ENCODE data around the gene CLK1. TPM values are rescaled to one million over a fixed set of nuclear protein-coding genes. Genes with fewer than 3 reads are reported as not detected.

CLK1 gene
- total and polyA plus RNA-seq, 2 of the 13 experiments (the other 11 are each of a cell fraction or from before 2014, with no cell fraction given), result 66.6 to 101 TPM

DNA sequence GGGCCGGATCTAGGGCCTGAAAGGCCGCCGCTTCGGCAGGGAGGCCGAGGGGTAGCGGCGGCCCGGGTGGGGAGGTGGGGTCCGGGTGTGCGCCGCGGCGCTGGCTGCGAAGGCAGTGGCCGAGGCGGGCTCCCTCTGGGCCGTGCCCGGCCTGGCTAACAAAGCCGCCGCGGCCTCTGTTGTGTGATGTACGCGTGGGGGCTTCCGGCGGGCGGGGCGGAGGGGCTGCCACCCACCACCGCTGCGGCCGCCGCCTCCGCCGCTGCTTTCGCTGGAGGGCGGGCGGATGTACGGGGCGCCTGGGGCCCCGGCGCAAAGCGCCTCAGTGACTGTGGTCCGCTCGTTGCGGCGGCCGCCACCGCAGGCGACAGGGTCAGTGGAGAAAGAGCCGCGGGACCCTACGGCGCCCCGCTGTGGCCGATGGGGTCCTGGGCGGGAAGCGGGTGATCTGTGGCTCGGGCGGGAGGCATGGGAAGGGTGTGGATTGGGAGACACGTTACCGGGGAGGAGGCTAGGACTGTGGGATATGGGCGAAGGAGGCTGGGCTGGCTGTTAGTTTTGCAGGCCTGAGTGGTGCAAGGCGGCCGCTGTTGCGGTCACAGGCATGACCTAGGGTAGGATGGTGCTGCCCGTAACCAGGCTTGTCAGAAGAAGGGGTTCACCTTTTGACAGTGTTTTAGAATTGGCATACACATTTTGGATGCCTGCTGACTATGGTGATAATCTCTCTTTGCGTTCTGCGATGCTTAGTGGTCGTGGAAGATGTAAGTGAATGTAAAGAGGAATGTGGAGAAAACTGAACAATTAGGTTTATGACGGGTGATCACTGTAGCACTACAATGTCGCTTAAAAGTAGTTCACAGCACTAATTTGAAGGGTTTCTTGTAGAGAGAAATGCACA lies 52.1 kb downstream of the CLK1 start (continued):
- TF ChIP-seq KAT2B (IDR thresholded peaks at IDR 0.05; ENCODE audit: borderline replicate concordance, low read depth, low read length), result no peak
- no peak for TF ChIP-seq SCMH1 (CRISPR knock-in tag; IDR thresholded peaks at IDR 0.05; ENCODE audit: borderline replicate concordance)
- TF ChIP-seq SP140L (CRISPR knock-in tag; IDR thresholded peaks at IDR 0.05; ENCODE audit: borderline replicate concordance), result no peak
- TF ChIP-seq, protein P1, sequence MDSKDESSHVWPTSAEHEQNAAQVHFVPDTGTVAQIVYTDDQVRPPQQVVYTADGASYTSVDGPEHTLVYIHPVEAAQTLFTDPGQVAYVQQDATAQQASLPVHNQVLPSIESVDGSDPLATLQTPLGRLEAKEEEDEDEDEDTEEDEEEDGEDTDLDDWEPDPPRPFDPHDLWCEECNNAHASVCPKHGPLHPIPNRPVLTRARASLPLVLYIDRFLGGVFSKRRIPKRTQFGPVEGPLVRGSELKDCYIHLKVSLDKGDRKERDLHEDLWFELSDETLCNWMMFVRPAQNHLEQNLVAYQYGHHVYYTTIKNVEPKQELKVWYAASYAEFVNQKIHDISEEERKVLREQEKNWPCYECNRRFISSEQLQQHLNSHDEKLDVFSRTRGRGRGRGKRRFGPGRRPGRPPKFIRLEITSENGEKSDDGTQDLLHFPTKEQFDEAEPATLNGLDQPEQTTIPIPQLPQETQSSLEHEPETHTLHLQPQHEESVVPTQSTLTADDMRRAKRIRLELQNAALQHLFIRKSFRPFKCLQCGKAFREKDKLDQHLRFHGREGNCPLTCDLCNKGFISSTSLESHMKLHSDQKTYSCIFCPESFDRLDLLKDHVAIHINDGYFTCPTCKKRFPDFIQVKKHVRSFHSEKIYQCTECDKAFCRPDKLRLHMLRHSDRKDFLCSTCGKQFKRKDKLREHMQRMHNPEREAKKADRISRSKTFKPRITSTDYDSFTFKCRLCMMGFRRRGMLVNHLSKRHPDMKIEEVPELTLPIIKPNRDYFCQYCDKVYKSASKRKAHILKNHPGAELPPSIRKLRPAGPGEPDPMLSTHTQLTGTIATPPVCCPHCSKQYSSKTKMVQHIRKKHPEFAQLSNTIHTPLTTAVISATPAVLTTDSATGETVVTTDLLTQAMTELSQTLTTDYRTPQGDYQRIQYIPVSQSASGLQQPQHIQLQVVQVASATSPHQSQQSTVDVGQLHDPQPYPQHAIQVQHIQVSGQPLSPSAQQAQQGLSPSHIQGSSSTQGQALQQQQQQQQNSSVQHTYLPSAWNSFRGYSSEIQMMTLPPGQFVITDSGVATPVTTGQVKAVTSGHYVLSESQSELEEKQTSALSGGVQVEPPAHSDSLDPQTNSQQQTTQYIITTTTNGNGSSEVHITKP (CRISPR knock-in tag; IDR thresholded peaks at IDR 0.05; ENCODE audit: low read depth), result no peak; the same call in 1 of the 2 replicates
- peak; percentile 40; the same call in 1 of the 2 replicates for TF ChIP-seq ZNF343 (CRISPR knock-in tag; IDR thresholded peaks at IDR 0.05)
- TF ChIP-seq, protein P2, sequence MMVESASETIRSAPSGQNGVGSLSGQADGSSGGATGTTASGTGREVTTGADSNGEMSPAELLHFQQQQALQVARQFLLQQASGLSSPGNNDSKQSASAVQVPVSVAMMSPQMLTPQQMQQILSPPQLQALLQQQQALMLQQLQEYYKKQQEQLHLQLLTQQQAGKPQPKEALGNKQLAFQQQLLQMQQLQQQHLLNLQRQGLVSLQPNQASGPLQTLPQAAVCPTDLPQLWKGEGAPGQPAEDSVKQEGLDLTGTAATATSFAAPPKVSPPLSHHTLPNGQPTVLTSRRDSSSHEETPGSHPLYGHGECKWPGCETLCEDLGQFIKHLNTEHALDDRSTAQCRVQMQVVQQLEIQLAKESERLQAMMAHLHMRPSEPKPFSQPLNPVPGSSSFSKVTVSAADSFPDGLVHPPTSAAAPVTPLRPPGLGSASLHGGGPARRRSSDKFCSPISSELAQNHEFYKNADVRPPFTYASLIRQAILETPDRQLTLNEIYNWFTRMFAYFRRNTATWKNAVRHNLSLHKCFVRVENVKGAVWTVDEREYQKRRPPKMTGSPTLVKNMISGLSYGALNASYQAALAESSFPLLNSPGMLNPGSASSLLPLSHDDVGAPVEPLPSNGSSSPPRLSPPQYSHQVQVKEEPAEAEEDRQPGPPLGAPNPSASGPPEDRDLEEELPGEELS (CRISPR knock-in tag; IDR thresholded peaks at IDR 0.05), result peak; percentile 19; the same call in 1 of the 2 replicates
- peak; percentile 56; the same call in 1 of the 2 replicates for TF ChIP-seq ZNF354B (CRISPR knock-in tag; IDR thresholded peaks at IDR 0.05)
- no peak for TF ChIP-seq RCOR2 (CRISPR knock-in tag; IDR thresholded peaks at IDR 0.05)
- TF ChIP-seq ZNF264 (CRISPR knock-in tag; IDR thresholded peaks at IDR 0.05), result no peak
- TF ChIP-seq MYNN (CRISPR knock-in tag; IDR thresholded peaks at IDR 0.05; ENCODE audit: low read depth), result no peak; the same call in 1 of the 2 replicates
- TF ChIP-seq KDM5A (IDR thresholded peaks at IDR 0.05; ENCODE audit: borderline replicate concordance, low read length), result peak; percentile 83
- peak; percentile 43; the same call in 1 of the 2 replicates for TF ChIP-seq MEF2D (CRISPR knock-in tag; IDR thresholded peaks at IDR 0.05)
- no peak for TF ChIP-seq ZFP62 (CRISPR knock-in tag; IDR thresholded peaks at IDR 0.05)
- TF ChIP-seq MIXL1 (CRISPR knock-in tag; IDR thresholded peaks at IDR 0.05), result peak; percentile 69
- TF ChIP-seq, protein P3, sequence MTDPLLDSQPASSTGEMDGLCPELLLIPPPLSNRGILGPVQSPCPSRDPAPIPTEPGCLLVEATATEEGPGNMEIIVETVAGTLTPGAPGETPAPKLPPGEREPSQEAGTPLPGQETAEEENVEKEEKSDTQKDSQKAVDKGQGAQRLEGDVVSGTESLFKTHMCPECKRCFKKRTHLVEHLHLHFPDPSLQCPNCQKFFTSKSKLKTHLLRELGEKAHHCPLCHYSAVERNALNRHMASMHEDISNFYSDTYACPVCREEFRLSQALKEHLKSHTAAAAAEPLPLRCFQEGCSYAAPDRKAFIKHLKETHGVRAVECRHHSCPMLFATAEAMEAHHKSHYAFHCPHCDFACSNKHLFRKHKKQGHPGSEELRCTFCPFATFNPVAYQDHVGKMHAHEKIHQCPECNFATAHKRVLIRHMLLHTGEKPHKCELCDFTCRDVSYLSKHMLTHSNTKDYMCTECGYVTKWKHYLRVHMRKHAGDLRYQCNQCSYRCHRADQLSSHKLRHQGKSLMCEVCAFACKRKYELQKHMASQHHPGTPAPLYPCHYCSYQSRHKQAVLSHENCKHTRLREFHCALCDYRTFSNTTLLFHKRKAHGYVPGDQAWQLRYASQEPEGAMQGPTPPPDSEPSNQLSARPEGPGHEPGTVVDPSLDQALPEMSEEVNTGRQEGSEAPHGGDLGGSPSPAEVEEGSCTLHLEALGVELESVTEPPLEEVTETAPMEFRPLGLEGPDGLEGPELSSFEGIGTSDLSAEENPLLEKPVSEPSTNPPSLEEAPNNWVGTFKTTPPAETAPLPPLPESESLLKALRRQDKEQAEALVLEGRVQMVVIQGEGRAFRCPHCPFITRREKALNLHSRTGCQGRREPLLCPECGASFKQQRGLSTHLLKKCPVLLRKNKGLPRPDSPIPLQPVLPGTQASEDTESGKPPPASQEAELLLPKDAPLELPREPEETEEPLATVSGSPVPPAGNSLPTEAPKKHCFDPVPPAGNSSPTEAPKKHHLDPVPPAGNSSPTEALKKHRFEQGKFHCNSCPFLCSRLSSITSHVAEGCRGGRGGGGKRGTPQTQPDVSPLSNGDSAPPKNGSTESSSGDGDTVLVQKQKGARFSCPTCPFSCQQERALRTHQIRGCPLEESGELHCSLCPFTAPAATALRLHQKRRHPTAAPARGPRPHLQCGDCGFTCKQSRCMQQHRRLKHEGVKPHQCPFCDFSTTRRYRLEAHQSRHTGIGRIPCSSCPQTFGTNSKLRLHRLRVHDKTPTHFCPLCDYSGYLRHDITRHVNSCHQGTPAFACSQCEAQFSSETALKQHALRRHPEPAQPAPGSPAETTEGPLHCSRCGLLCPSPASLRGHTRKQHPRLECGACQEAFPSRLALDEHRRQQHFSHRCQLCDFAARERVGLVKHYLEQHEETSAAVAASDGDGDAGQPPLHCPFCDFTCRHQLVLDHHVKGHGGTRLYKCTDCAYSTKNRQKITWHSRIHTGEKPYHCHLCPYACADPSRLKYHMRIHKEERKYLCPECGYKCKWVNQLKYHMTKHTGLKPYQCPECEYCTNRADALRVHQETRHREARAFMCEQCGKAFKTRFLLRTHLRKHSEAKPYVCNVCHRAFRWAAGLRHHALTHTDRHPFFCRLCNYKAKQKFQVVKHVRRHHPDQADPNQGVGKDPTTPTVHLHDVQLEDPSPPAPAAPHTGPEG (CRISPR knock-in tag; IDR thresholded peaks at IDR 0.05), result peak; percentile 97
